MG63 (cell line): Measurements from ENCODE around the gene SRP14. TPM values are rescaled to one million over a fixed set of nuclear protein-coding genes. Genes with fewer than 3 reads are reported as not detected.

Experiments used
- total RNA-seq: library from RNA; depleted of rRNA; stranded (reverse); fragments of >200 nt; shearing (Covaris generic); gene quantifications from 2 replicates; pipeline ENCODE4 v1.2.3, GENCODE V29; 2014; ENCODE audit warnings: low replicate concordance; rRNA removed

SRP14 gene
- total RNA-seq, 1 experiment from 2014 or later: 134 TPM

Other genes with a start within 250 kb of the SRP14 start
- gene GPR176, start 118.9 kb downstream of the SRP14 start, total RNA-seq: 58.3 and 59.6 TPM in 2 replicates
- gene EIF2AK4, start 105.1 kb downstream of the SRP14 start, total RNA-seq: 61.7 and 69.2 TPM in 2 replicates
- gene BMF, start 69.7 kb upstream of the SRP14 start, total RNA-seq: 0.20 TPM in 1 of 2 replicates, not detected in the other
- gene BUB1B, start 121.9 kb upstream of the SRP14 start, total RNA-seq: 49.2 and 55.0 TPM in 2 replicates
- gene PAK6, start 199.9 kb upstream of the SRP14 start, total RNA-seq: 3.9 TPM in 1 of 2 replicates, not detected in the other
- not detected in 2 replicates for gene ANKRD63, start 243.9 kb upstream of the SRP14 start, total RNA-seq